GM12872 (cell line): ENCODE results near the gene CD93.

ENCODE experiments used
- CTCF ChIP-seq: IDR thresholded peaks from 3 replicates; pipeline ENCODE4 v1.5.1; 2011; ENCODE audit warnings: low read depth, mild to moderate bottlenecking, low read length, moderate library complexity; ENCODE audit not compliant: insufficient read depth

Gene CD93

GRCh38 chr20:23079926-23080325 lies 6.2 kb downstream of the CD93 start:
- no peak for TF ChIP-seq CTCF

- peak; percentile 55 for TF ChIP-seq CTCF
Measured at GRCh38 chr20:23079016-23079351, 7.1 kb downstream of the CD93 start.

GRCh38 chr20:23078351-23079015 lies 7.6 kb downstream of the CD93 start:
- no peak for TF ChIP-seq CTCF

- no peak for TF ChIP-seq CTCF
Measured at GRCh38 chr20:23077277-23077676, 8.8 kb downstream of the CD93 start.

- TF ChIP-seq CTCF, result no peak
Measured at GRCh38 chr20:23074052-23074451, 12.1 kb downstream of the CD93 start.

- no peak for TF ChIP-seq CTCF
Measured at GRCh38 chr20:23072892-23073586, 13.1 kb downstream of the CD93 start.

- TF ChIP-seq CTCF, result no peak
Measured at GRCh38 chr20:23071996-23072395, 14.1 kb downstream of the CD93 start.
